Femur (tissue), 1 donor: ENCODE data around the gene ZNF532.

Source experiments
- DNase-seq: peaks from one replicate; pipeline ENCODE4 v3.0.0-alpha.2; 2017

The ZNF532 gene

DNA sequence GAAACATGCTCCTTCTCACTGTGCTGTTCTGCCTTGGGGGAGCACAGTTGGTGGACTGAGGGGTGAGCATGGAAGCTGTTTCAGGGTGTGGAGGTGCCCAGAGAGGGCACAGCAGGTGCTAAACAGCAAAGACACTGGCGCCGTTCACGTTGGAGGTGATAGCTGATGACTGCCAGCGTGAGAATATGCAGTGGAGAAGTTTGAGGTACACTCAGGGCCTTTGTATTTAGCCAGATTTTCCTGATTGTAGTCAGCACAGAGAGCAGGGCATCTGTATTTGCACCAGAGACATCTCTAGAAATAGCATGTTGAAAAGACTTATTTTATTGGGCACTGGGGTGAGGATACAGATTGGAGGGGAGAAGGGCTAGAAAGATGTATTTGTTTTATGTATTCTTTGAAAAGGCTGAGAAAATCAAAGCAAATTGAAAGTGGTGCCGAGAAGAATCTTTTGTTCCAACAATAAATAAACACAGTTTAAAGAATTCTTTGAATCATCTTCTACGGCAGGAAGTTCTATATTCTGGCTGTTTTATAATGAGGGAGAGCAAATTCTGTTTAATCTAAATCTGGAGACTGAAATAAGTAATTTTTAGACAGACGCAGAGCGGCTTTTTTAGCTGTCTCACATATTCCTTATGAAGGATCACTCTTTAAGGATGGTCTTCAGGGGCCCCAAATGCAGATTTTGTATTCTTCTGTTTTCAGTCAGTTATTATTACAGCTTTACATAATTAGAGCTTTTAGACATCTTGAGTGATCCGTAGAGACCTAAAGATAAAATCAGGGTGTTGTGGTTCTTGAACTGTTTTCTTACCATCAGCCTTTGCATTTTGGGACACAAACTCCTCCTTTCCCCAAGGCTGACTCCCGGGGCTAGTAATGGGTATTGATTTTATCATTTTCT lies 7.1 kb downstream of the ZNF532 start:
- no peak for DNase-seq

DNA sequence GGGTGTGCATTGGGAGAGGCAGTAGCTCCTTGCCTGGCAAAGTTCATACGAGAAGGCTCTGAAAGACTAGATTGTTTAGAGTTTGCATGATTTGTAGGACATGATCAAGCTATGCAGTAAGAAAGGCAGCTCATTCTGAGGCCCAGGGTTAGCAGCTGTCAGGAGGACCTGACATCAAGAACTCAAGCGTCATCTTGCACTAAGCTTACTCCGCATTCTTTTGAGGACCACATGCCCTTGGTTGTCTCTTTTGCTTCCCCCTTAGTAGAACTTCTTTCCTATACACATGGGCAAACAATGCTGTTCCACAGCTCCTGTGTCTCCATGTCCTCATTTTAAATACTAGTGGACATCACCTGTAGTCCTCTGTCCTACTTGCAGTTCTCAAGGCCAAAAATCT lies 14.0 kb downstream of the ZNF532 start:
- peak; percentile 19 for DNase-seq

DNA sequence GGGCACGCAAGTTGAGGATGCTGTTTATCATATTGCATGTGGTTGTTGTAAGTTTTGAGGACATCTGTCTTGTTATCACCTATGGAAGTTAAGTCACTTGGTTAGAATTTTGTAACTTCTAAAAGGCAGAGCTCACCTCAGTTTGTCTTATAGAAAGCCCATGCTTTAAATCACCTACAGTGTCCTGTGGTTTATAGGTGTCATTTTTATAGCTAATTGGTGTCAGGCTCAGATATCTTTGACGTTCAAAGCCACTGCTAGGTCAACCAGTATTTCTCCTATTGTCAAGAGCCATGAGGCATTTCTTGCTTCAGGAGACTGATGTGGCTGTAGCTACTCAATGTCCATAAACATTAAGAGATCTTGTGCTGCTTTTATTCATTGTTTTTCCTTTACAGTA lies 16.8 kb downstream of the ZNF532 start:
- no peak for DNase-seq

GRCh38 chr18:58882044-58882443 lies 17.4 kb downstream of the ZNF532 start:
- no peak for DNase-seq

GRCh38 chr18:58882686-58883085 lies 18.0 kb downstream of the ZNF532 start:
- no peak for DNase-seq

GRCh38 chr18:58884680-58885079 lies 20.0 kb downstream of the ZNF532 start:
- DNase-seq, result no peak

DNA sequence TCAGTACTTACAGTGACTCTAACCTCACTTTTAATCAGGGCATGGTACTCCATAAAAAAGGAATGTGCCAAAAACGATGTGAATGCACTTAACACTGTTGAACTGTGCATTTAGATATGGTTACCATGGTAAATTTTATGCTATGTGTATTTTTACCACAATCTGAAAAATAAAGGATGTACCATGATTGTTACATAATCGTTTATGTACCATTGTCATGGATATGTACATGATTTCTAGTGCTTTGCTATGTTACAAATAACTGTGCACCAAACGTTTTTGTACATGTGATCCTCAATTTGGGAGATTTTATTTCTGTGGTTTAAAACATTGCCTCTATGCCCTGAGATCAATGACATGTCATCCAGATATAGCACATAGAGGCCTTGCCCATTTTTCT lies 21.8 kb downstream of the ZNF532 start:
- DNase-seq, result no peak

- no peak for DNase-seq
These were observed 22.4 kb downstream of the ZNF532 start for GRCh38 chr18:58886864-58887612.

- peak; percentile 80 for DNase-seq
These were observed 22.9 kb downstream of the ZNF532 start for GRCh38 chr18:58887613-58887963.

DNA sequence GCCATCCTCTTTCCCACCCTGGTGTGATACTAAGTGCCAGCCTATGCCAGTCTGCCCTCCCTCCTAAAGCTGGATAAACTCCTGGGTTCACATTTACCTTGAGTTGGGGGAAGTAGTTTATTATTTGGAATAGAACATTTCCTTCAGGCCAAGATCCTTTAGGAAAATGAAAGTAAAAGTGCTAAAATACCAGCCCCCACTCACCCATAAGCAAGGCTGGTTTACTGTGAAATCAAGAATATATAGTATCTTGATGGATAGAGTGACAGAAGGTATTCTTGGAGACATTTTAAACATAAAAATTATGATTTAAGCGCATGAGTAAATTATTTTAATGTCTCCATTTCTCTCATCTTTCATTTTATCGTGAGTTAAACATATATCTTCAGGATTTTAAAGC lies 27.1 kb downstream of the ZNF532 start:
- no peak for DNase-seq

- DNase-seq, result no peak
These were observed 27.8 kb downstream of the ZNF532 start for GRCh38 chr18:58892488-58892887.

DNA sequence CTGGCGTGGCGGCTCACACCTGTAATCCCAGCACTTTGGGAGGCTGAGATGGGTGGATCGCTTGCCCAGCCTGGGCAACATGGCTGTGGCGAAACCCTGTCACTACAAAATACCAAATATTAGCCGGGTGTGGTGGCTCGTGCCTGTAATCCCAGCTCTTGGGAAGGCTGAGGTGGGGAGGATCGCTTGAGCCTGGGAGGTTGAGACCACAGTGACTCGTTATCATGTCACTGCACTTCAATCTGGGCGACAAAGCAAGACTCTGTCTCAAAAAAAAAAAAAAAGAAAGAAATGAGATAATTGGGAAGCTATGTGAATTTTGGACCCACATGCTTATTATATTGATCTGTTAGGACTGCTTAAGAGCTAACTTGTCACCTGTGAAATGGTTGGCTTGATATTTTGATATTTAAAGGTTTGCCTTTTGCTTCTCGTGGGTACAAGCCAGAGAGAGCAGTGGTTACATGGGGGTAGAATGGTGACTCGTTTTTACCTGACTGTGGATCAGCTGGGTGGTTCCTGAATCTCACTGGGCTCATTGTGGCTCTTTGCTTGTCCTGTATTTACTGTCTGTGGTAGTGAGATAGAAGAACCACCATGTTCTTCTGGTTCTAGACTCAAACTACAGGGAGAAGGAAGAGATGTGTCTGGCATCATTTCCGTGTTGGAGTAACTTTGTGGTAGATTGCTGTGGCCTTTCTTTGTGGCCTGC lies 28.9 kb downstream of the ZNF532 start:
- DNase-seq, result no peak

GRCh38 chr18:58894930-58895329 lies 30.3 kb downstream of the ZNF532 start:
- no peak for DNase-seq

DNA sequence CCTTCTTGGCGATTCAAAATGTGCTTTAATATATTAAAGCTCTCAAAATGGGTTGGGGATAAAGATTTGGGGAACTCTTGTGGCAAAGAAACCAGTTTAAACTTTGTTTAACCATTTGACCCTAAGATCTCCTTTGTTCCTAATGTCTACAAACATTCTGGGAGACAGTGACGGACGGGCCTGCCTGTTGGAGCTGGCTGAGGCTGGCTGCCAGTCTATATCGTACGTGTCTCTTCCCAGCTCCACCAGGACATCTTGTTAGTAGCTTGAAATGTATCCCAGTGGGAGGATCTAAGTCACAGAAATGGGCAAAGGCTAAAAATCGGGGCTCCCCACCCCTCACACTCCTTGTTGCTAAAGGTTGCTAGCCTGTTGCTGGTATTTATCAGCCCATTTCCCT lies 30.7 kb downstream of the ZNF532 start:
- DNase-seq, result no peak

DNA sequence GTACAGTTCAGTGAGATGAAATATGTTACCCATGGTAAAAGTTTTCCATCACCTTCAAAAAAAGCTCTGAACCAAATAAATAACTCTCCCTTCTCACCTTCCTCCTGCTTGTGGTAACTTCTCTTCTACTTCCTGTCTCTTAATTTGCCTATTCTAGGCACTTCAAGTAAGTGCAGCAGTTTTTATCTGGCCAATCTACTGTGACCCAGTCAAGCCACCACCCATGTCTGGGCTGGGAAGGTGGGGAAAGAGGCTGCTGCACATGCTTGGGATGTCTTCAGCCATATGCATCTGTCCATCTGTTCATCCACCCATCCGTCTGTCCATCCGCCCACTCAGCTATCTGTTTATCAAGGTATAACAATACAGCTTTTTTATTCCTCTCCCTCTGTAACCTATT lies 31.6 kb downstream of the ZNF532 start:
- no peak for DNase-seq

DNA sequence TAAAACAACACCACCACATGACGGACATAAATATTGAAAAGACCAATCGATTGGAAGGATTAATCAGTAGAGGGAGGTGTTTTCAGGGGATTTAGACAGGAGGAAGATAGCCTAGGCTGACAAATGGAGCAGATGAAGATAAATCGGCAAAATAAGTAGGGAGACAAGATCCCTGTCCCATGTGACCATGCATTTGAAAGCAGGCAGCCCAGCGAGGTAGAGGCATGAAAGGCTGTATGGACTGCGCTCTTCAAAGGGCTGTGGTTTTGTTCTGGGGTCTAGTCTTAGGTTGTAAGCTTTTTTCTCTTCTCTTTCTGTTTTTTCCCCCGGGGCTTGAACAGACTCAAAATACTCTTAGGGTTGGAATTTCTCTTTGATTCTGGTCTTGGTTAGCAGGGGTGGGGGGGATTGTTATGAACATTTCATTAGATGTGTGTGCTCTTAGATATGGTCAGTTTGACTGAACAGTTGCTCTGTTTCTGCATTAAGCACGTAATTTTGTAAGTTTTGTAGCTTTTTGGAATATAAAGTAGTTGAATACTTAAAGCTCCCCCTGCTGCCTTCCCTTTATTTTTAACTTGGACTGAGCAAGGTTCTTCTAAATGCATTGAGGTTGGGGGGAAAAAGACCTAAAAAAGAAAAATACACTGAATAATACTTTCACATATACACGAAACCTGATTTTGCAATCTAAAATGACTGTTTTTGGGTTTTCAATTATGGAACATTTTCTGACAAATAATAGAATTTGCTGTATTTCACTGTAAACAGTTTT lies 32.2 kb downstream of the ZNF532 start:
- DNase-seq, result no peak

- DNase-seq, result no peak
These were observed 33.5 kb downstream of the ZNF532 start for GRCh38 chr18:58898010-58898799.

- DNase-seq, result peak; percentile 54
These were observed 35.5 kb downstream of the ZNF532 start for GRCh38 chr18:58900015-58900649.

- no peak for DNase-seq
These were observed 36.5 kb downstream of the ZNF532 start for GRCh38 chr18:58901143-58901542.

DNA sequence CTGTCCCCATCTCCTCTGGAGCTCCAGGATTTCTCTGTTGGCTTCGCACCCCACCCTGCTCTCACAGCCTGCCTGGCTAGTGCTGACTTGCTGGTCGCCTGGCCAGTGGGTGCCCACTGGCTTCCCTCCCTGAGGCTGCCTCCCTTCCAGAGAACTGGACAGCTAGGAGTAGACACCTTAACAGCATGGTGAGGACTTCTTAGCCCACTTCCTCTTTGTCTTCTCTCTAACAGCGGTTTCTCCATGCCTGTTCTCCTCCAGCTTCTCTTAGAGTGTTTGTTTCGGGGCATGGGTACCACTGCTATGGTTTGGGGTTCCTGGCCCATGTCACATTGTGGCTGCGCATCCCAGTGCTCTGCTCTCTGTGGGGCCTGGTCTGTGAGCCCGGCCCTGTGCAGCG lies 37.1 kb downstream of the ZNF532 start:
- no peak for DNase-seq

- DNase-seq, result no peak
These were observed 38.3 kb downstream of the ZNF532 start for GRCh38 chr18:58902961-58903360.
